Mesendoderm (in vitro differentiated cells): ENCODE measurements around the gene NFATC1.

Experiments
- DNase-seq: peaks from one replicate; pipeline ENCODE4 v3.0.0; 2013
- H2AK5ac ChIP-seq: 2 replicates; pipeline ENCODE4 v1.6.1; 2013; ENCODE audit warnings: low read length, inconsistent platforms
- H2BK120ac ChIP-seq: 2 replicates; pipeline ENCODE4 v1.6.1; 2013; ENCODE audit warnings: low read depth, mild to moderate bottlenecking, low read length, moderate library complexity, mixed read lengths
- H2BK15ac ChIP-seq: replicated peaks from 2 replicates; pipeline ENCODE4 v1.6.1; 2013; ENCODE audit warnings: low read depth, mild to moderate bottlenecking, moderate library complexity
- H2BK5ac ChIP-seq: 2 replicates; pipeline ENCODE4 v1.6.1; 2013; ENCODE audit warnings: low read length, inconsistent platforms
- H3K18ac ChIP-seq: 2 replicates; pipeline ENCODE4 v1.6.1; 2013; ENCODE audit warnings: mild to moderate bottlenecking, low read length, mixed read lengths
- H3K23ac ChIP-seq: one replicate; pipeline ENCODE4 v1.6.1; 2013; ENCODE audit warnings: low read length
- H3K27ac ChIP-seq: 2 replicates; pipeline ENCODE4 v1.5.1; 2013; ENCODE audit warnings: low read depth, mild to moderate bottlenecking, inconsistent platforms, low read length, moderate library complexity
- H3K27me3 ChIP-seq: 2 replicates; pipeline ENCODE4 v1.6.1; 2013; ENCODE audit warnings: low read length, control low read depth, mild to moderate bottlenecking, inconsistent platforms; ENCODE audit not compliant: insufficient read depth, poor library complexity
- H3K36me3 ChIP-seq: 2 replicates; pipeline ENCODE4 v1.6.1; 2013; ENCODE audit warnings: low read length, inconsistent platforms; ENCODE audit not compliant: control insufficient read depth, insufficient read depth
- H3K4ac ChIP-seq: one replicate; pipeline ENCODE4 v1.6.1; 2013; ENCODE audit warnings: low read depth, mild to moderate bottlenecking, low read length, moderate library complexity
- H3K4me1 ChIP-seq: 2 replicates; pipeline ENCODE4 v1.6.1; 2013; ENCODE audit warnings: low read depth, low read length, inconsistent platforms; ENCODE audit not compliant: control insufficient read depth
- H3K4me2 ChIP-seq: 2 replicates; pipeline ENCODE4 v1.6.1; 2013; ENCODE audit warnings: low read length
- H3K4me3 ChIP-seq: 2 replicates; pipeline ENCODE4 v1.5.1; 2013; ENCODE audit warnings: mild to moderate bottlenecking, low read length
- H3K56ac ChIP-seq: one replicate; pipeline ENCODE4 v1.6.1; 2013; ENCODE audit warnings: low read length
- H3K79me1 ChIP-seq: 2 replicates; pipeline ENCODE4 v1.6.1; 2013; ENCODE audit warnings: low read length, inconsistent platforms
- H3K79me2 ChIP-seq: 2 replicates; pipeline ENCODE4 v1.6.1; 2013; ENCODE audit warnings: mild to moderate bottlenecking, low read length; ENCODE audit not compliant: control insufficient read depth, insufficient read depth
- H3K9ac ChIP-seq: 2 replicates; pipeline ENCODE4 v1.6.1; 2013; ENCODE audit warnings: low read length, inconsistent platforms
- H4K5ac ChIP-seq: one replicate; pipeline ENCODE4 v1.6.1; 2013; ENCODE audit warnings: low read length
- H4K8ac ChIP-seq: one replicate; pipeline ENCODE4 v1.6.1; 2013; ENCODE audit warnings: low read depth, mild to moderate bottlenecking, control low read depth, low read length, moderate library complexity
- WGBS: extraction: QIAGEN DNeasy Blood & Tissue Kit; methylation state at CpG from one replicate; pipeline ENCODE4 v1.1.7; 2013; ENCODE audit warnings: low lambda C conversion rate, missing lambda C conversion rate; ENCODE audit not compliant: insufficient coverage; ENCODE audit errors: extremely low coverage; 5-methylcytosine and 5-hydroxymethylcytosine counted together

NFATC1 gene

GRCh38 chr18:79484661-79485621 lies 89.2 kb downstream of the NFATC1 start:
- Histone ChIP-seq H3K18ac (no peak overlapping the region), H3K79me1 (no peaks in the 10 kb centered on the region), H3K9ac (no peak overlapping the region), H3K36me3 (no peaks in the 10 kb centered on the region), H4K5ac (no peak overlapping the region), H3K4me3 (no peak overlapping the region), H3K4me1 (no peaks in the 10 kb centered on the region), H3K4ac (no peak overlapping the region), H3K79me2 (no peaks in the 10 kb centered on the region), H2BK15ac (no peak overlapping the region), H2BK5ac (no peak overlapping the region), H3K27me3 (no peaks in the 10 kb centered on the region), H4K8ac (no peak overlapping the region), H2AK5ac (no peak overlapping the region), H3K23ac (no peak overlapping the region), H3K56ac (no peak overlapping the region), H3K4me2 (no peak overlapping the region), H3K27ac (no peak overlapping the region), H2BK120ac (no peak overlapping the region)
- no peak for DNase-seq
- WGBS: no CpG with 5 or more reads among the region's 50 CpGs

- Histone ChIP-seq H3K23ac (no peak overlapping the region), H2BK15ac (no peak overlapping the region), H2BK120ac (no peak overlapping the region), H2AK5ac (no peak overlapping the region), H3K18ac (no peak overlapping the region), H2BK5ac (no peak overlapping the region), H3K27ac (no peak overlapping the region), H4K8ac (no peak overlapping the region), H3K79me1 (no peaks in the 10 kb centered on the region), H3K4me2 (no peak overlapping the region), H3K4ac (no peak overlapping the region), H3K79me2 (no peaks in the 10 kb centered on the region), H4K5ac (no peak overlapping the region), H3K4me3 (no peak overlapping the region), H3K56ac (no peak overlapping the region), H3K27me3 (no peaks in the 10 kb centered on the region), H3K9ac (no peak overlapping the region), H3K36me3 (no peaks in the 10 kb centered on the region), H3K4me1 (no peaks in the 10 kb centered on the region)
- DNase-seq: no peak
- WGBS: no CpG with 5 or more reads among the region's 16 CpGs
Observed at GRCh38 chr18:79485788-79486355, 90.1 kb downstream of the NFATC1 start.

GRCh38 chr18:79486356-79487182 lies 90.8 kb downstream of the NFATC1 start:
- Histone ChIP-seq H4K8ac (no peak overlapping the region), H3K27me3 (no peaks in the 10 kb centered on the region), H3K9ac (no peak overlapping the region), H3K27ac (no peak overlapping the region), H3K4me1 (no peaks in the 10 kb centered on the region), H3K79me1 (no peaks in the 10 kb centered on the region), H2AK5ac (no peak overlapping the region), H3K4me3 (no peak overlapping the region), H4K5ac (no peak overlapping the region), H3K4me2 (no peak overlapping the region), H3K18ac (no peak overlapping the region), H3K4ac (no peak overlapping the region), H3K23ac (no peak overlapping the region), H2BK120ac (no peak overlapping the region), H3K56ac (no peak overlapping the region), H2BK5ac (no peak overlapping the region), H3K79me2 (no peaks in the 10 kb centered on the region), H3K36me3 (no peaks in the 10 kb centered on the region), H2BK15ac (no peak overlapping the region)
- WGBS: no CpG with 5 or more reads among the region's 69 CpGs
- no peak for DNase-seq

GRCh38 chr18:79487183-79487800 lies 91.6 kb downstream of the NFATC1 start:
- DNase-seq: no peak
- no peak overlapping the region for H2BK5ac ChIP-seq
- H3K36me3 ChIP-seq: no peaks in the 10 kb centered on the region
- H4K8ac ChIP-seq: no peak overlapping the region
- no CpG with 5 or more reads among the region's 42 CpGs for WGBS
- no peaks in the 10 kb centered on the region for H3K79me1 ChIP-seq
- no peaks in the 10 kb centered on the region for H3K79me2 ChIP-seq
- H3K27ac ChIP-seq: no peak overlapping the region
- no peak overlapping the region for H3K4me3 ChIP-seq
- H2BK15ac ChIP-seq: no peak overlapping the region
- H3K56ac ChIP-seq: no peak overlapping the region
- H4K5ac ChIP-seq: no peak overlapping the region
- no peak overlapping the region for H2AK5ac ChIP-seq
- H2BK120ac ChIP-seq: no peak overlapping the region
- no peaks in the 10 kb centered on the region for H3K27me3 ChIP-seq
- no peak overlapping the region for H3K23ac ChIP-seq
- H3K4me2 ChIP-seq: no peak overlapping the region
- no peak overlapping the region for H3K18ac ChIP-seq
- no peak overlapping the region for H3K9ac ChIP-seq
- no peak overlapping the region for H3K4ac ChIP-seq
- no peaks in the 10 kb centered on the region for H3K4me1 ChIP-seq

- H3K56ac ChIP-seq: no peak overlapping the region
Observed at GRCh38 chr18:79487801-79488201, 92.1 kb downstream of the NFATC1 start.

More at GRCh38 chr18:79487801-79488201, 92.1 kb downstream of the NFATC1 start:
- Histone ChIP-seq H3K18ac (no peak overlapping the region), H2BK120ac (no peak overlapping the region), H3K36me3 (no peaks in the 10 kb centered on the region), H3K79me2 (no peaks in the 10 kb centered on the region), H3K4me3 (no peak overlapping the region), H4K5ac (no peak overlapping the region), H3K27ac (no peak overlapping the region), H2BK15ac (no peak overlapping the region), H2BK5ac (no peak overlapping the region), H3K9ac (no peak overlapping the region), H3K4me2 (no peak overlapping the region), H3K79me1 (no peaks in the 10 kb centered on the region), H3K4me1 (no peaks in the 10 kb centered on the region), H4K8ac (no peak overlapping the region), H3K23ac (no peak overlapping the region), H3K4ac (no peak overlapping the region), H3K27me3 (no peaks in the 10 kb centered on the region), H2AK5ac (no peak overlapping the region)
- WGBS: no CpG with 5 or more reads among the region's 22 CpGs
- no peak for DNase-seq
